ENCODE measurements around the gene C3orf20. TPM values are rescaled to one million over a fixed set of nuclear protein-coding genes. Genes with fewer than 3 reads are reported as not detected.

Gene C3orf20
- total RNA-seq, 2 donors from 2014 or later, result not detected

DNA sequence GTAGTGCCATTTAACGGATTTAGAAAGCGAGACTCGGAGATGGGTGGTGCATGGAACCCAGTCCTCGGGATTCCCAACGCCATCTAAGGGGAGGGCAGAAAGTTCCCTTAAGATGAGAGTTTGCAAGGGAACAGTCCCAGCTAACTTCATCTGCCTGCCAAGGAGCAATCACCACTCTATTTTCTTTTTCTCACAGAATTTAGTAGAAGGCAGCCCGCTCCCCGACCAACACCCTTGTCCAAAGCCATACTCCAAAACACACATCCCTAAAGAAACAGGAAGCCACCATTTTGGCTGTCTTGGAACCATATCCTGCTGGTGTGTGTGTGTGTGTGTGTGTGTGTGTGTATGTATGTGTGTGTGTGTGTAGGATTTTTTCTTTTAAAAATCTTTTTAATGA, 136.7 kb downstream of the C3orf20 start:
- TF ChIP-seq, protein P1, sequence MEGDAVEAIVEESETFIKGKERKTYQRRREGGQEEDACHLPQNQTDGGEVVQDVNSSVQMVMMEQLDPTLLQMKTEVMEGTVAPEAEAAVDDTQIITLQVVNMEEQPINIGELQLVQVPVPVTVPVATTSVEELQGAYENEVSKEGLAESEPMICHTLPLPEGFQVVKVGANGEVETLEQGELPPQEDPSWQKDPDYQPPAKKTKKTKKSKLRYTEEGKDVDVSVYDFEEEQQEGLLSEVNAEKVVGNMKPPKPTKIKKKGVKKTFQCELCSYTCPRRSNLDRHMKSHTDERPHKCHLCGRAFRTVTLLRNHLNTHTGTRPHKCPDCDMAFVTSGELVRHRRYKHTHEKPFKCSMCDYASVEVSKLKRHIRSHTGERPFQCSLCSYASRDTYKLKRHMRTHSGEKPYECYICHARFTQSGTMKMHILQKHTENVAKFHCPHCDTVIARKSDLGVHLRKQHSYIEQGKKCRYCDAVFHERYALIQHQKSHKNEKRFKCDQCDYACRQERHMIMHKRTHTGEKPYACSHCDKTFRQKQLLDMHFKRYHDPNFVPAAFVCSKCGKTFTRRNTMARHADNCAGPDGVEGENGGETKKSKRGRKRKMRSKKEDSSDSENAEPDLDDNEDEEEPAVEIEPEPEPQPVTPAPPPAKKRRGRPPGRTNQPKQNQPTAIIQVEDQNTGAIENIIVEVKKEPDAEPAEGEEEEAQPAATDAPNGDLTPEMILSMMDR (IDR thresholded peaks at IDR 0.05), result no peak
- H3K36me3 ChIP-seq, result no peaks in the 10 kb centered on the region
- peak overlapping the region; percentile 58 to 65 for H3K4me3 ChIP-seq
- H3K27ac ChIP-seq, result peak overlapping the region; percentile 79 to 85
- H3K9me3 ChIP-seq, result no peaks in the 10 kb centered on the region
- H3K4me1 ChIP-seq, result peaks cover 0 to 26% of the 10 kb centered on the region in 2 donors
- DNase-seq (ENCODE audit: low spot score), result no peak
- peaks cover 0 to 3% of the 10 kb centered on the region in 2 donors for H3K27me3 ChIP-seq

DNA sequence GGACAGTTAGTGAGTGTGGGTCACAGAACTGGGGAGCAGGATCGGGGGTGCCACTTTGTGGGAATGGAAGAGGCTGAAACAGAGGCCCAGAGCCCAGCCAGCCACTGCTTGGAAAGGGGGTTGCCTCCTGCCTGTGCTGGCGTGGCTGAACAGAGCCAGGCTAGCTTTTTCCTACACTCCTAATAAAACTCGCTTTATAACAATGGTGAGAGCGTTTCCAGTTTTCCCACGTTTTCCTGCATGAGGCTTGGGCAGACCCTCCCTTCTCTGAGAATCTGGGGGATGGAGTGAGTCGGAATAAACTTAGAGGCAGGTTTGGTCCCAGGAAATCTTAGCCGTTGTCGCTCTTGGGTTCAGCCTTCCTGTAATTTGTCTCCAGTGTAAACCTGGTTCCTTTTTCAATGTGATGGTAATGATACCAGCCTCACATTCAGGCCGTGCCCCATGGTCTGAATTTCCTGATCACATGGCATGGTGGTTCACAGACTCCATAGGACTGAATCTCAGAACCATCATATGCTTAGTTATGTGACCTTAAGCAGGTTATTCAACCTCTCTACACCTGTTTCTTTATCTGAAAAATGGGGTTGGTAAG, 137.4 kb downstream of the C3orf20 start:
- no peaks in the 10 kb centered on the region for H3K9me3 ChIP-seq
- peak overlapping the region; percentile 40 to 79 for H3K27ac ChIP-seq
- TF ChIP-seq, protein P1 (IDR thresholded peaks at IDR 0.05), result no peak
- peaks cover 0 to 3% of the 10 kb centered on the region in 2 donors for H3K27me3 ChIP-seq
- H3K4me3 ChIP-seq, result peak overlapping the region; percentile 58 to 65
- peaks cover 0 to 21% of the 10 kb centered on the region in 2 donors for H3K4me1 ChIP-seq
- no peaks in the 10 kb centered on the region for H3K36me3 ChIP-seq
- DNase-seq (ENCODE audit: low spot score), result no peak

DNA sequence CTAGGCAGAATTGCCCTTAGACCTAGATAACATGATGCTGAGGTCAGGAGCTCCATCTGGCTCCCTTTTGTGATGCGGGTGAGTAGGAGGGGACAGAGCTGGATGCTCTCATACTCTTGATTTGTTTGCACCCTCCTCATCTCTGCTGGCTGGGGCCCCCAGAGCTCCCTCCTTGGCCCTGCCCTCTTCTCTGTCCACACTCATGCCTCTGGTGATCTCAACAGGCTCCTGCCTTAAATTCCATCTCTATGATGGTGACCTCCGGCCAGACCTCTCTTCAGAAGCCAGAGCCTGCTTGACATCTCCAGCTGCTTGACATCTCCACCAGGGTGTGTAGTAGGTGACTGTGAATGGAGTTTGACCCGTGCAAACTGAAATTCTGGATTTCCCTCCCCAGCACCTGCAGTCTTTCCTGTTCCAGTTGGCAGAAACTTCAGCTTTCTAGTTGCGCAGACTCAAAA, 139.5 kb downstream of the C3orf20 start:
- Histone ChIP-seq H3K36me3 (peaks cover 5% of the 10 kb centered on the region), H3K27ac (no peak overlapping the region), H3K9me3 (no peaks in the 10 kb centered on the region), H3K4me3 (no peak overlapping the region), H3K4me1 (peaks cover 0 to 21% of the 10 kb centered on the region in 2 donors), H3K27me3 (peaks cover 0 to 3% of the 10 kb centered on the region in 2 donors)
- TF ChIP-seq, protein P1 (IDR thresholded peaks at IDR 0.05), result no peak
- no peak for DNase-seq (ENCODE audit: low spot score)

DNA sequence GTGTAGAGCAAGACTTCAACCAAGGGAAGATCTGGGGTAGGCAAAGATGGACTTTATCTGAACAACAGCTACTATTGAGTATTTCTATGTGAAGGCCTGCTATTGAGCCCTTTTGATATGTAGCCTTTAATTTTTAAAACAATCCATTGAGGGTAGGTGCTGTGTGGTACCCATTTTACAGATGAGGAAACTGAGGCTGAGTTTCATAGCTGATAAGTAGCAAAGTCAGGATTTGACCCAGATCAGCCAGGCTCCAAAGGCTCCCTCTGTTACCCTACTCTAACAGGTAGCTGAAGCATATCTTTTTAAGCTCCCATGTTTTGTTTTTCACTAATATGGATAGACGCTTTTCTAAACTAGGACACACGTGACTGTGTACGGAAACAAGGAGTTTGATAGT, 141.4 kb downstream of the C3orf20 start:
- Histone ChIP-seq H3K4me1 (peaks cover 0 to 13% of the 10 kb centered on the region in 2 donors), H3K27ac (no peak overlapping the region), H3K36me3 (peaks cover 17% of the 10 kb centered on the region), H3K9me3 (no peaks in the 10 kb centered on the region), H3K27me3 (no peaks in the 10 kb centered on the region), H3K4me3 (no peak overlapping the region)
- TF ChIP-seq, protein P1 (IDR thresholded peaks at IDR 0.05), result no peak
- DNase-seq (ENCODE audit: low spot score), result no peak

DNA sequence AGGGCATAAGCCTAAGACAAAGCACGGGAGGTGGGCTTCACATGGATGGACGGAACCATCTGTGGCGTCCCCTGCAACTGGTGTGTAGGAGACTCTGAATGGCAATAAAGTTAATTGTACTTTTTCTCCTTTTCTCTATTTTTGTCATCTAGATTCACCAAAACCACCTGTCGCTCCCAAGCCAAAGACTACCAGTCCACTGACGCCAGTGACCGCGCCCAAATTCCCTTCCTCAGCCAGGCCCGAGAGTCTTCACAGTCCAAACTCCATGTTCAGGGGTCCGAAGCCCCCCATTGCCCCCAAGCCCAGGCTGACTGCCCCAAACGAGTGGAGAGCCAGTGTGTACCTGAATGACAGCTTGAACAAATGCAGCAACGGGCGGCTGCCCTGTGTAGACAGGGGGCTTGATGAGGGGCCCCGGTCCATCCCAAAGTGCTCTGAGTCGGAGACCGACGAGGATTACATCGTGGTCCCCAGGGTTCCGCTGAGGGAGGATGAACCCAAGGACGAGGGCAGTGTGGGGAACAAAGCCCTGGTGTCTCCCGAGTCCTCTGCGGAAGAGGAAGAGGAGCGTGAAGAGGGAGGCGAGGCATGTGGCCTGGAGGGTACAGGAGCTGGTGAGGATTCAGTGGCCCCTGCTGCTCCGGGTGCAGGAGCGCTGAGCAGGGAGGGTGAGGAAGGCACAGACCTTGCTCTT, 144.0 kb downstream of the C3orf20 start, which contains the start of gene FGD5:
Gene FGD5 (plus strand): TSS at position 159 of the 697 bp plus-strand sequence. CDS start 110 bp downstream, at position 269.
- Histone ChIP-seq H3K27me3 (no peaks in the 10 kb centered on the region), H3K4me3 (no peak within 1 kb of the TSS), H3K4me1 (peaks cover 0 to 13% of the 10 kb centered on the region in 2 donors), H3K36me3 (peaks cover 17% of the 10 kb centered on the region), H3K27ac (no peak within 1 kb of the TSS), H3K9me3 (no peaks in the 10 kb centered on the region)
- TF ChIP-seq, protein P1 (IDR thresholded peaks at IDR 0.05), result no peak
- DNase-seq (ENCODE audit: low spot score), result no peak
